PC-3 (cell line): ENCODE measurements around the gene PPARG. TPM values are rescaled to one million over a fixed set of nuclear protein-coding genes. Genes with fewer than 3 reads are reported as not detected.
"Not testable (repeated sequence)": the region's sequence is repeated elsewhere in the genome, so short reads cannot be mapped to it uniquely, and the experiment has no call there.

ENCODE experiments used
- ATAC-seq: fragments of 200-7000 bp; cut with Tn5 transposase; 2 replicates; pipeline ENCODE4 v1.9.1; 2020; ENCODE audit warnings: mild to moderate bottlenecking, moderate library complexity
- BruUV-seq: library from RNA; stranded (reverse); fragments of 400-500 nt; replicated peaks from 2 replicates; lab custom pipeline; 2021; lab: Mats Ljungman, UMichigan
- CTCF ChIA-PET: fragments of 300-600 bp; sonication (Branson Sonifier 250); formaldehyde crosslinking; loops from one replicate; lab custom pipeline; 2022; ENCODE audit warnings: antibody characterized with exemption; lab: Charles Lee
- POLR2A ChIA-PET: fragments of 300-600 bp; sonication (Branson Sonifier 250); formaldehyde crosslinking; loops from one replicate; lab custom pipeline; 2022; ENCODE audit warnings: antibody characterized with exemption; ENCODE audit not compliant: unreplicated experiment; lab: Charles Lee
- DNase-seq: peaks from one replicate; pipeline ENCODE4 v3.0.0-alpha.2; 2015
- H2AFZ ChIP-seq: fragments of 300-600 bp; sonication (generic); 2 replicates; pipeline ENCODE4 v1.6.0; 2016; ENCODE audit warnings: antibody characterized with exemption, low read length
- H3F3A ChIP-seq: fragments of 300-600 bp; sonication (generic); one replicate; pipeline ENCODE4 v1.6.0; 2017; ENCODE audit warnings: antibody characterized with exemption, low read length, control low read depth, mild to moderate bottlenecking; ENCODE audit not compliant: unreplicated experiment
- H3K27ac ChIP-seq: fragments of 300-600 bp; sonication (generic); 2 replicates; pipeline ENCODE4 v1.5.1; 2016; ENCODE audit warnings: mild to moderate bottlenecking, low read length
- H3K27me3 ChIP-seq: fragments of 300-600 bp; sonication (generic); 2 replicates; pipeline ENCODE4 v1.6.1; 2016; ENCODE audit warnings: low read length, mixed read lengths
- H3K36me3 ChIP-seq: fragments of 300-600 bp; sonication (generic); 2 replicates; pipeline ENCODE4 v1.6.1; 2016; ENCODE audit warnings: low read depth, mixed run types, low read length, mixed read lengths
- H3K4me1 ChIP-seq: fragments of 300-600 bp; sonication (generic); 2 replicates; pipeline ENCODE4 v1.5.1; 2016; ENCODE audit warnings: low read length; ENCODE audit not compliant: insufficient read depth
- H3K4me2 ChIP-seq: fragments of 300-600 bp; sonication (generic); 2 replicates; pipeline ENCODE4 v1.6.0; 2016; ENCODE audit warnings: low read length
- H3K4me3 ChIP-seq: fragments of 300-600 bp; sonication (generic); 2 replicates; pipeline ENCODE4 v1.5.1; 2016; ENCODE audit warnings: mild to moderate bottlenecking, low read length, mixed read lengths
- H3K79me2 ChIP-seq: fragments of 300-600 bp; sonication (generic); 2 replicates; pipeline ENCODE4 v1.6.1; 2017; ENCODE audit warnings: low read length, mixed read lengths
- H3K9ac ChIP-seq: fragments of 300-600 bp; sonication (generic); 2 replicates; pipeline ENCODE4 v1.6.0; 2016; ENCODE audit warnings: mild to moderate bottlenecking, low read length
- H3K9me2 ChIP-seq: fragments of 300-600 bp; sonication (generic); replicated peaks from 2 replicates; pipeline ENCODE4 v1.6.1; 2016; ENCODE audit warnings: mixed run types, low read length, mixed read lengths
- H3K9me3 ChIP-seq: fragments of 300-600 bp; sonication (generic); 2 replicates; pipeline ENCODE4 v1.6.1; 2016; ENCODE audit warnings: low read length, mixed read lengths
- H4K20me1 ChIP-seq: fragments of 300-600 bp; sonication (generic); 2 replicates; pipeline ENCODE4 v1.6.1; 2016; ENCODE audit warnings: low read length, mixed read lengths
- EZH2 ChIP-seq: fragments of 300-600 bp; sonication (generic); IDR thresholded peaks from one replicate; pipeline ENCODE4 v1.6.1; 2017; ENCODE audit warnings: antibody characterized with exemption, mild to moderate bottlenecking, low read length; ENCODE audit not compliant: unreplicated experiment
- EZH2phosphoT487 ChIP-seq: fragments of 300-600 bp; sonication (generic); IDR thresholded peaks from 2 replicates; pipeline ENCODE4 v1.6.1; 2018; ENCODE audit warnings: mild to moderate bottlenecking, antibody characterized with exemption, low read length, borderline replicate concordance
- intact Hi-C: fragments of 100-400 bp; cut with micrococcal nuclease; formaldehyde crosslinking; loops from 2 replicates; pipeline ENCODE4 v1.9.0; 2023
- total RNA-seq: library from RNA; depleted of rRNA; stranded (reverse); fragments of >200 nt; gene quantifications from 2 replicates; pipeline ENCODE4 v1.2.3, GENCODE V29; 2014
- TF ChIP-seq, protein P1 (sequence below): fragments of 300-600 bp; sonication (generic); conservative IDR thresholded peaks from 2 replicates; pipeline ENCODE4 v1.5.1; 2017; ENCODE audit warnings: antibody characterized with exemption, low read depth, mild to moderate bottlenecking, low read length

The PPARG gene
- total RNA-seq, 1 experiment from 2014 or later, result 250 TPM

GRCh38 chr3:12468276-12468675 lies 179.4 kb downstream of the PPARG start:
- Histone ChIP-seq H2AFZ (no peak overlapping the region), H3K27me3 (no peaks in the 10 kb centered on the region), H3K9me3 (no peaks in the 10 kb centered on the region), H4K20me1 (no peaks in the 10 kb centered on the region), H3K4me2 (no peak overlapping the region), H3K9me2 (no peaks in the 10 kb centered on the region), H3K36me3 (no peaks in the 10 kb centered on the region), H3K4me3 (no peak overlapping the region), H3K9ac (0 out of 2 replicates have a peak overlapping the region, but pooled peaks have one; percentile 0), H3K27ac (peak overlapping the region; percentile 99), H3K4me1 (peaks cover 30% of the 10 kb centered on the region), H3K79me2 (peaks cover 12% of the 10 kb centered on the region), H3F3A (peaks cover 13% of the 10 kb centered on the region)
- ATAC-seq (no peak), DNase-seq (no peak)
- ChIA-PET POLR2A (no interaction called here), CTCF (interaction anchor here (0.7 kb wide), 1 partner anchor 81 kb away, joined by 6 read pairs; no protein-coding TSS in a partner anchor)
- TF ChIP-seq, protein P1, sequence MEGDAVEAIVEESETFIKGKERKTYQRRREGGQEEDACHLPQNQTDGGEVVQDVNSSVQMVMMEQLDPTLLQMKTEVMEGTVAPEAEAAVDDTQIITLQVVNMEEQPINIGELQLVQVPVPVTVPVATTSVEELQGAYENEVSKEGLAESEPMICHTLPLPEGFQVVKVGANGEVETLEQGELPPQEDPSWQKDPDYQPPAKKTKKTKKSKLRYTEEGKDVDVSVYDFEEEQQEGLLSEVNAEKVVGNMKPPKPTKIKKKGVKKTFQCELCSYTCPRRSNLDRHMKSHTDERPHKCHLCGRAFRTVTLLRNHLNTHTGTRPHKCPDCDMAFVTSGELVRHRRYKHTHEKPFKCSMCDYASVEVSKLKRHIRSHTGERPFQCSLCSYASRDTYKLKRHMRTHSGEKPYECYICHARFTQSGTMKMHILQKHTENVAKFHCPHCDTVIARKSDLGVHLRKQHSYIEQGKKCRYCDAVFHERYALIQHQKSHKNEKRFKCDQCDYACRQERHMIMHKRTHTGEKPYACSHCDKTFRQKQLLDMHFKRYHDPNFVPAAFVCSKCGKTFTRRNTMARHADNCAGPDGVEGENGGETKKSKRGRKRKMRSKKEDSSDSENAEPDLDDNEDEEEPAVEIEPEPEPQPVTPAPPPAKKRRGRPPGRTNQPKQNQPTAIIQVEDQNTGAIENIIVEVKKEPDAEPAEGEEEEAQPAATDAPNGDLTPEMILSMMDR, result no peak
- TF ChIP-seq EZH2phosphoT487 (no peak), EZH2 (no peak)
- no TSS peak for BruUV-seq
- intact Hi-C loops, result no loop called here

- H3K36me3 ChIP-seq, result no peaks in the 10 kb centered on the region
- no peaks in the 10 kb centered on the region for H4K20me1 ChIP-seq
- BruUV-seq, result no TSS peak
- no peak overlapping the region for H3K4me3 ChIP-seq
- TF ChIP-seq, protein P1, result no peak
- TF ChIP-seq EZH2phosphoT487 (no peak), EZH2 (no peak)
- no peaks in the 10 kb centered on the region for H3K27me3 ChIP-seq
- H3K9ac ChIP-seq, result 0 out of 2 replicates have a peak overlapping the region, but pooled peaks have one; percentile 91
- H3K79me2 ChIP-seq, result peaks cover 12% of the 10 kb centered on the region
- ChIA-PET POLR2A (no interaction called here), CTCF (interaction anchor here (0.7 kb wide), 1 partner anchor 82 kb away, joined by 6 read pairs; no protein-coding TSS in a partner anchor)
- peaks cover 26% of the 10 kb centered on the region for H3K4me1 ChIP-seq
- intact Hi-C loops, result no loop called here
- H3K4me2 ChIP-seq, result no peak overlapping the region
- no peak overlapping the region for H2AFZ ChIP-seq
- no peaks in the 10 kb centered on the region for H3K9me2 ChIP-seq
- DNase-seq, result no peak
- H3K9me3 ChIP-seq, result no peaks in the 10 kb centered on the region
- no peak for ATAC-seq
- peak overlapping the region; percentile 99 for H3K27ac ChIP-seq
- peaks cover 13% of the 10 kb centered on the region for H3F3A ChIP-seq
Observed at GRCh38 chr3:12468757-12469156, 179.9 kb downstream of the PPARG start.

- peaks cover 12% of the 10 kb centered on the region for H3K79me2 ChIP-seq
- BruUV-seq, H3K9me3 ChIP-seq, H3K4me2 ChIP-seq, H3K36me3 ChIP-seq, POLR2A ChIA-PET, H3K4me3 ChIP-seq, H3K27me3 ChIP-seq, ATAC-seq, H2AFZ ChIP-seq, intact Hi-C loops, H4K20me1 ChIP-seq, DNase-seq, H3K9me2 ChIP-seq: not testable (repeated sequence)
- H3F3A ChIP-seq, result peaks cover 13% of the 10 kb centered on the region
- peak overlapping the region; percentile 99 for H3K27ac ChIP-seq
- CTCF ChIA-PET, result interaction anchor here (0.7 kb wide), 1 partner anchor 82 kb away, joined by 6 read pairs; no protein-coding TSS in a partner anchor
- H3K4me1 ChIP-seq, result peaks cover 26% of the 10 kb centered on the region
- H3K9ac ChIP-seq, result peak overlapping the region; percentile 91; the same call in 1 of the 2 replicates
Observed at GRCh38 chr3:12469222-12469621, 180.4 kb downstream of the PPARG start.
